HepG2 (cell line): ENCODE data around the gene ZNF780B. TPM values are rescaled to one million over a fixed set of nuclear protein-coding genes. Genes with fewer than 3 reads are reported as not detected.

Experiments
- HMG20A ChIP-seq: IDR thresholded peaks from 2 replicates; pipeline ENCODE4 v1.6.1; 2016; ENCODE audit warnings: borderline replicate concordance
- MED13 ChIP-seq: sonication (generic); formaldehyde crosslinking; IDR thresholded peaks from 2 replicates; pipeline ENCODE4 v1.5.0; 2020; ENCODE audit warnings: missing genetic modification reagents
- MIXL1 ChIP-seq: IDR thresholded peaks from 2 replicates; pipeline ENCODE4 v1.6.1; 2016
- PRMT3 ChIP-seq: sonication (generic); formaldehyde crosslinking; IDR thresholded peaks from 2 replicates; pipeline ENCODE4 v1.8.1; 2022; ENCODE audit warnings: low read depth, mild to moderate bottlenecking, moderate library complexity, missing genetic modification reagents, borderline replicate concordance
- RFX3 ChIP-seq: IDR thresholded peaks from 2 replicates; pipeline ENCODE4 v1.6.1; 2016; ENCODE audit warnings: missing biosample characterization, missing genetic modification reagents
- TOPORS ChIP-seq: sonication (generic); formaldehyde crosslinking; IDR thresholded peaks from 2 replicates; pipeline ENCODE4 v1.8.0; 2023; ENCODE audit warnings: mild to moderate bottlenecking, missing genetic modification reagents
- ZBTB7B ChIP-seq: sonication (generic); formaldehyde crosslinking; IDR thresholded peaks from 2 replicates; pipeline ENCODE4 v1.4.0; 2020; ENCODE audit warnings: missing genetic modification reagents
- ZNF34 ChIP-seq: sonication (generic); formaldehyde crosslinking; IDR thresholded peaks from 2 replicates; pipeline ENCODE4 v1.4.0; 2020; ENCODE audit warnings: mild to moderate bottlenecking, missing genetic modification reagents, borderline replicate concordance
- ZNF589 ChIP-seq: sonication (generic); formaldehyde crosslinking; conservative IDR thresholded peaks from 2 replicates; pipeline ENCODE4 v1.8.0; 2022; ENCODE audit warnings: mild to moderate bottlenecking, moderate library complexity, missing genetic modification reagents
- ZNF776 ChIP-seq: sonication (generic); formaldehyde crosslinking; IDR thresholded peaks from 2 replicates; pipeline ENCODE4 v1.4.0; 2020; ENCODE audit warnings: mild to moderate bottlenecking, missing genetic modification reagents
- polyA plus RNA-seq, 8 experiments: library from polyadenylated mRNA; depleted of rRNA in 3 of 8; stranded (reverse) in 7 of 8; unstranded in 1 of 8; fragments of >200 nt; fragmentation: Illumina TruSeq in 4 of 8; extraction: Trizol in 4 of 8; gene quantifications; 2 replicates each; pipeline versions ENCODE4 v1.2.1 to v1.2.3, GENCODE V29; 2011 to 2016; ENCODE audit warnings: low read depth in 4 of 8, missing spikeins in 1 of 8, mixed read lengths in 1 of 8; ENCODE audit not compliant: insufficient read depth in 1 of 8
- total RNA-seq, 5 experiments: library from RNA; depleted of rRNA; stranded (reverse); fragments of >200 nt; fragmentation: Illumina TruSeq; extraction: Trizol; gene quantifications; 2 replicates each; pipeline ENCODE4 v1.2.3, GENCODE V29; 2016; ENCODE audit warnings: low read depth in 1 of 5
- TF ChIP-seq, protein P1 (sequence below): sonication (generic); formaldehyde crosslinking; IDR thresholded peaks from 2 replicates; pipeline ENCODE4 v1.4.0; 2020; ENCODE audit warnings: missing genetic modification reagents
- TF ChIP-seq, protein P2 (sequence below): sonication (generic); formaldehyde crosslinking; IDR thresholded peaks from 2 replicates; pipeline ENCODE4 v1.8.1; 2023; ENCODE audit warnings: mild to moderate bottlenecking, missing genetic modification reagents
- TF ChIP-seq, protein P3 (sequence below): sonication (generic); formaldehyde crosslinking; IDR thresholded peaks from 2 replicates; pipeline ENCODE4 v1.5.1; 2020; ENCODE audit warnings: missing genetic modification reagents, mild to moderate bottlenecking, borderline replicate concordance
- TF ChIP-seq, protein P4 (sequence below): sonication (generic); formaldehyde crosslinking; IDR thresholded peaks from 2 replicates; pipeline ENCODE4 v1.4.0; 2020; ENCODE audit warnings: missing genetic modification reagents
- TF ChIP-seq, protein P5 (sequence below): sonication (generic); formaldehyde crosslinking; IDR thresholded peaks from 2 replicates; pipeline ENCODE4 v1.9.0; 2021; ENCODE audit warnings: missing genetic modification reagents, mild to moderate bottlenecking, borderline replicate concordance
- TF ChIP-seq, protein P6 (sequence below): sonication (generic); formaldehyde crosslinking; IDR thresholded peaks from 2 replicates; pipeline ENCODE4 v1.4.0; 2020; ENCODE audit warnings: low read depth, mild to moderate bottlenecking, missing genetic modification reagents

Gene ZNF780B
- total and polyA plus RNA-seq, 2 of the 13 experiments (the other 11 are each of a cell fraction or from before 2014, with no cell fraction given) = 6.6 to 21.9 TPM

DNA sequence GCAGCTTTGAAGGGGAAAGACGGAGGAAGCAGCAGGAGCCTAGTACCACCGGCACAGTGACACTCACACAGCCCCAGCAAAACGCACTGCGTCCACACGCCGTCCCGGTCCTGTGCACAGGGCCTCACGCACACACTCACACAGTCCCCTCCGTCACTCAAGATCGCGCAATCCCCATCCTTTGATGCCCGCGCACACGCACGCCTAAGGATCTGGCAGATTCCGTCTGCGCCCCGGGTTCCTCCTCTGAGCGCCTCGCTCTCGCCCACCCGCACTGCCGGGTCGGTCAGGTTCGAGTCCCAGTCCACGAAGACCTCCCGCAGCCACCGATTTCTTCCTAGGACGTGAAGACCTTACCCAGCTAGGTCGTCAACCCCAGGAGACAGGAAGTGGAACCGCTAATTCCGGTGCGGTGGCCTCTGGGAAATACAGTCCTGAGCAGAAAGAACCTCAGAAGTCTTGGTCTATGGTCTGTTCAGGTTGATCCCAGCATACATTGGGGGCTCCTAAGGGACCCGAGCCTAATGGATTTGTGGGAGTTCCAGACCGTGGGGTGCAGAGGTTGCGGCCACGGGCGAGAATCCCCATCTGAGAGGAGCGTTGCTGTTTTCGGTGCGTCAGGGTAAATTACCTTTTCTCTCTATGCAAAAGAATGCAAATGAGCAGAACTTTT, at the start of gene ZNF780B (continued):
- TF ChIP-seq, protein P1, sequence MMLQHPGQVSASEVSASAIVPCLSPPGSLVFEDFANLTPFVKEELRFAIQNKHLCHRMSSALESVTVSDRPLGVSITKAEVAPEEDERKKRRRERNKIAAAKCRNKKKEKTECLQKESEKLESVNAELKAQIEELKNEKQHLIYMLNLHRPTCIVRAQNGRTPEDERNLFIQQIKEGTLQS = no peak
- TF ChIP-seq PRMT3 (CRISPR knock-in tag) (no peak), MIXL1 (CRISPR knock-in tag) (0 out of 2 replicates have a peak, but pooled peaks have one; percentile 39), ZNF589 (CRISPR knock-in tag) (0 out of 2 replicates have a peak, but pooled peaks have one; percentile 50), ZBTB7B (CRISPR knock-in tag) (peak; percentile 23; the same call in 1 of the 2 replicates), TOPORS (CRISPR knock-in tag) (0 out of 2 replicates have a peak, but pooled peaks have one; percentile 70), ZNF34 (CRISPR knock-in tag) (0 out of 2 replicates have a peak, but pooled peaks have one; percentile 64), HMG20A (CRISPR knock-in tag) (no peak), ZNF776 (CRISPR knock-in tag) (0 out of 2 replicates have a peak, but pooled peaks have one; percentile 36), MED13 (CRISPR knock-in tag) (0 out of 2 replicates have a peak, but pooled peaks have one; percentile 26), RFX3 (no peak)
- TF ChIP-seq, protein P2, sequence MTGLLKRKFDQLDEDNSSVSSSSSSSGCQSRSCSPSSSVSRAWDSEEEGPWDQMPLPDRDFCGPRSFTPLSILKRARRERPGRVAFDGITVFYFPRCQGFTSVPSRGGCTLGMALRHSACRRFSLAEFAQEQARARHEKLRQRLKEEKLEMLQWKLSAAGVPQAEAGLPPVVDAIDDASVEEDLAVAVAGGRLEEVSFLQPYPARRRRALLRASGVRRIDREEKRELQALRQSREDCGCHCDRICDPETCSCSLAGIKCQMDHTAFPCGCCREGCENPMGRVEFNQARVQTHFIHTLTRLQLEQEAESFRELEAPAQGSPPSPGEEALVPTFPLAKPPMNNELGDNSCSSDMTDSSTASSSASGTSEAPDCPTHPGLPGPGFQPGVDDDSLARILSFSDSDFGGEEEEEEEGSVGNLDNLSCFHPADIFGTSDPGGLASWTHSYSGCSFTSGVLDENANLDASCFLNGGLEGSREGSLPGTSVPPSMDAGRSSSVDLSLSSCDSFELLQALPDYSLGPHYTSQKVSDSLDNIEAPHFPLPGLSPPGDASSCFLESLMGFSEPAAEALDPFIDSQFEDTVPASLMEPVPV (CRISPR knock-in tag) = peak; percentile 89; the same call in 1 of the 2 replicates
- TF ChIP-seq, protein P3, sequence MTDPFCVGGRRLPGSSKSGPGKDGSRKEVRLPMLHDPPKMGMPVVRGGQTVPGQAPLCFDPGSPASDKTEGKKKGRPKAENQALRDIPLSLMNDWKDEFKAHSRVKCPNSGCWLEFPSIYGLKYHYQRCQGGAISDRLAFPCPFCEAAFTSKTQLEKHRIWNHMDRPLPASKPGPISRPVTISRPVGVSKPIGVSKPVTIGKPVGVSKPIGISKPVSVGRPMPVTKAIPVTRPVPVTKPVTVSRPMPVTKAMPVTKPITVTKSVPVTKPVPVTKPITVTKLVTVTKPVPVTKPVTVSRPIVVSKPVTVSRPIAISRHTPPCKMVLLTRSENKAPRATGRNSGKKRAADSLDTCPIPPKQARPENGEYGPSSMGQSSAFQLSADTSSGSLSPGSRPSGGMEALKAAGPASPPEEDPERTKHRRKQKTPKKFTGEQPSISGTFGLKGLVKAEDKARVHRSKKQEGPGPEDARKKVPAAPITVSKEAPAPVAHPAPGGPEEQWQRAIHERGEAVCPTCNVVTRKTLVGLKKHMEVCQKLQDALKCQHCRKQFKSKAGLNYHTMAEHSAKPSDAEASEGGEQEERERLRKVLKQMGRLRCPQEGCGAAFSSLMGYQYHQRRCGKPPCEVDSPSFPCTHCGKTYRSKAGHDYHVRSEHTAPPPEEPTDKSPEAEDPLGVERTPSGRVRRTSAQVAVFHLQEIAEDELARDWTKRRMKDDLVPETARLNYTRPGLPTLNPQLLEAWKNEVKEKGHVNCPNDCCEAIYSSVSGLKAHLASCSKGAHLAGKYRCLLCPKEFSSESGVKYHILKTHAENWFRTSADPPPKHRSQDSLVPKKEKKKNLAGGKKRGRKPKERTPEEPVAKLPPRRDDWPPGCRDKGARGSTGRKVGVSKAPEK (CRISPR knock-in tag) = no peak
- TF ChIP-seq, protein P4, sequence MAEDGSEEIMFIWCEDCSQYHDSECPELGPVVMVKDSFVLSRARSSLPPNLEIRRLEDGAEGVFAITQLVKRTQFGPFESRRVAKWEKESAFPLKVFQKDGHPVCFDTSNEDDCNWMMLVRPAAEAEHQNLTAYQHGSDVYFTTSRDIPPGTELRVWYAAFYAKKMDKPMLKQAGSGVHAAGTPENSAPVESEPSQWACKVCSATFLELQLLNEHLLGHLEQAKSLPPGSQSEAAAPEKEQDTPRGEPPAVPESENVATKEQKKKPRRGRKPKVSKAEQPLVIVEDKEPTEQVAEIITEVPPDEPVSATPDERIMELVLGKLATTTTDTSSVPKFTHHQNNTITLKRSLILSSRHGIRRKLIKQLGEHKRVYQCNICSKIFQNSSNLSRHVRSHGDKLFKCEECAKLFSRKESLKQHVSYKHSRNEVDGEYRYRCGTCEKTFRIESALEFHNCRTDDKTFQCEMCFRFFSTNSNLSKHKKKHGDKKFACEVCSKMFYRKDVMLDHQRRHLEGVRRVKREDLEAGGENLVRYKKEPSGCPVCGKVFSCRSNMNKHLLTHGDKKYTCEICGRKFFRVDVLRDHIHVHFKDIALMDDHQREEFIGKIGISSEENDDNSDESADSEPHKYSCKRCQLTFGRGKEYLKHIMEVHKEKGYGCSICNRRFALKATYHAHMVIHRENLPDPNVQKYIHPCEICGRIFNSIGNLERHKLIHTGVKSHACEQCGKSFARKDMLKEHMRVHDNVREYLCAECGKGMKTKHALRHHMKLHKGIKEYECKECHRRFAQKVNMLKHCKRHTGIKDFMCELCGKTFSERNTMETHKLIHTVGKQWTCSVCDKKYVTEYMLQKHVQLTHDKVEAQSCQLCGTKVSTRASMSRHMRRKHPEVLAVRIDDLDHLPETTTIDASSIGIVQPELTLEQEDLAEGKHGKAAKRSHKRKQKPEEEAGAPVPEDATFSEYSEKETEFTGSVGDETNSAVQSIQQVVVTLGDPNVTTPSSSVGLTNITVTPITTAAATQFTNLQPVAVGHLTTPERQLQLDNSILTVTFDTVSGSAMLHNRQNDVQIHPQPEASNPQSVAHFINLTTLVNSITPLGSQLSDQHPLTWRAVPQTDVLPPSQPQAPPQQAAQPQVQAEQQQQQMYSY = no peak
- TF ChIP-seq, protein P5, sequence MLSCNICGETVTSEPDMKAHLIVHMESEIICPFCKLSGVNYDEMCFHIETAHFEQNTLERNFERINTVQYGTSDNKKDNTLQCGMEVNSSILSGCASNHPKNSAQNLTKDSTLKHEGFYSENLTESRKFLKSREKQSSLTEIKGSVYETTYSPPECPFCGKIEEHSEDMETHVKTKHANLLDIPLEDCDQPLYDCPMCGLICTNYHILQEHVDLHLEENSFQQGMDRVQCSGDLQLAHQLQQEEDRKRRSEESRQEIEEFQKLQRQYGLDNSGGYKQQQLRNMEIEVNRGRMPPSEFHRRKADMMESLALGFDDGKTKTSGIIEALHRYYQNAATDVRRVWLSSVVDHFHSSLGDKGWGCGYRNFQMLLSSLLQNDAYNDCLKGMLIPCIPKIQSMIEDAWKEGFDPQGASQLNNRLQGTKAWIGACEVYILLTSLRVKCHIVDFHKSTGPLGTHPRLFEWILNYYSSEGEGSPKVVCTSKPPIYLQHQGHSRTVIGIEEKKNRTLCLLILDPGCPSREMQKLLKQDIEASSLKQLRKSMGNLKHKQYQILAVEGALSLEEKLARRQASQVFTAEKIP (CRISPR knock-in tag) = no peak
- TF ChIP-seq, protein P6, sequence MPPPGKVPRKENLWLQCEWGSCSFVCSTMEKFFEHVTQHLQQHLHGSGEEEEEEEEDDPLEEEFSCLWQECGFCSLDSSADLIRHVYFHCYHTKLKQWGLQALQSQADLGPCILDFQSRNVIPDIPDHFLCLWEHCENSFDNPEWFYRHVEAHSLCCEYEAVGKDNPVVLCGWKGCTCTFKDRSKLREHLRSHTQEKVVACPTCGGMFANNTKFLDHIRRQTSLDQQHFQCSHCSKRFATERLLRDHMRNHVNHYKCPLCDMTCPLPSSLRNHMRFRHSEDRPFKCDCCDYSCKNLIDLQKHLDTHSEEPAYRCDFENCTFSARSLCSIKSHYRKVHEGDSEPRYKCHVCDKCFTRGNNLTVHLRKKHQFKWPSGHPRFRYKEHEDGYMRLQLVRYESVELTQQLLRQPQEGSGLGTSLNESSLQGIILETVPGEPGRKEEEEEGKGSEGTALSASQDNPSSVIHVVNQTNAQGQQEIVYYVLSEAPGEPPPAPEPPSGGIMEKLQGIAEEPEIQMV (CRISPR knock-in tag) = peak; percentile 69; the same call in 1 of the 2 replicates
